Esophagus muscularis mucosa (tissue), 3 donors: ENCODE measurements around the gene NINJ2.

ENCODE experiments used
- CTCF ChIP-seq, 3 experiments: fragments of 200-600 bp in 2 of 3; fragments of 450-650 bp in 1 of 3; sonication (generic) in 2 of 3; IDR thresholded peaks; one replicate each; pipeline ENCODE4 v1.5.1; 2017 to 2019; ENCODE audit warnings: antibody characterized with exemption in 3 of 3, mild to moderate bottlenecking in 2 of 3, moderate library complexity in 1 of 3
- POLR2A ChIP-seq: fragments of 450-650 bp; IDR thresholded peaks from one replicate; pipeline ENCODE4 v1.6.1; 2017; ENCODE audit warnings: antibody characterized with exemption, moderate library complexity, mild to moderate bottlenecking, low read depth
- POLR2AphosphoS5 ChIP-seq, 2 donors: sonication (generic); formaldehyde crosslinking; IDR thresholded peaks; one replicate each; pipeline ENCODE4 v1.6.1; 2017; ENCODE audit warnings: antibody characterized with exemption in 2 of 2

- TF ChIP-seq CTCF (IDR thresholded peaks at IDR 0.05) (no peak), POLR2AphosphoS5 (IDR thresholded peaks at IDR 0.05) (no peak), POLR2A (no peak)
These were observed 143.1 kb downstream of the NINJ2 start for GRCh38 chr12:520119-520518.
